ENCODE results near the gene CHCHD6.

CHCHD6 gene

GRCh38 chr3:126703512-126704493, at the start of gene CHCHD6:
Gene CHCHD6, plus strand, starts transcription at chr3:126704240. Its CDS starts 73 bp downstream, at chr3:126704313.
- peak; percentile 89 to 93 (median 92) for DNase-seq

GRCh38 chr3:126654571-126655383, 49.3 kb upstream of the CHCHD6 start, which contains the start of gene TXNRD3:
Gene TXNRD3, minus strand, starts transcription at chr3:126655124.
- DNase-seq = peak; percentile 20 to 51 (median 42)

- DNase-seq = no peak
These were observed 48.2 kb upstream of the CHCHD6 start for GRCh38 chr3:126655887-126656286.

GRCh38 chr3:126656371-126657134, 47.5 kb upstream of the CHCHD6 start:
- no peak for DNase-seq

- DNase-seq = no peak
These were observed 46.1 kb upstream of the CHCHD6 start for GRCh38 chr3:126657901-126658300.

GRCh38 chr3:126658584-126658983, 45.5 kb upstream of the CHCHD6 start:
- DNase-seq = no peak

GRCh38 chr3:126659915-126660886, 43.8 kb upstream of the CHCHD6 start:
- no peak for DNase-seq

- DNase-seq = no peak
These were observed 42.3 kb upstream of the CHCHD6 start for GRCh38 chr3:126661532-126662364.

GRCh38 chr3:126663257-126663656, 40.8 kb upstream of the CHCHD6 start:
- no peak for DNase-seq

- DNase-seq = no peak
These were observed 40.3 kb upstream of the CHCHD6 start for GRCh38 chr3:126663750-126664149.

- no peak for DNase-seq
These were observed 39.3 kb upstream of the CHCHD6 start for GRCh38 chr3:126664591-126665214.

GRCh38 chr3:126665221-126665936, 38.7 kb upstream of the CHCHD6 start:
- DNase-seq = no peak

GRCh38 chr3:126665959-126666657, 37.9 kb upstream of the CHCHD6 start:
- DNase-seq = no peak

- DNase-seq = no peak
These were observed 37.1 kb upstream of the CHCHD6 start for GRCh38 chr3:126666658-126667528.

- DNase-seq = no peak
These were observed 36.2 kb upstream of the CHCHD6 start for GRCh38 chr3:126667631-126668449.

Measured in activated CD4-positive, CD25-positive, alpha-beta regulatory T cell (primary cell).